Measurements from ENCODE around the gene DAZAP1. TPM values are rescaled to one million over a fixed set of nuclear protein-coding genes. Genes with fewer than 3 reads are reported as not detected.

Gene DAZAP1
- total RNA-seq, 1 donor = 40.9 TPM

DNA sequence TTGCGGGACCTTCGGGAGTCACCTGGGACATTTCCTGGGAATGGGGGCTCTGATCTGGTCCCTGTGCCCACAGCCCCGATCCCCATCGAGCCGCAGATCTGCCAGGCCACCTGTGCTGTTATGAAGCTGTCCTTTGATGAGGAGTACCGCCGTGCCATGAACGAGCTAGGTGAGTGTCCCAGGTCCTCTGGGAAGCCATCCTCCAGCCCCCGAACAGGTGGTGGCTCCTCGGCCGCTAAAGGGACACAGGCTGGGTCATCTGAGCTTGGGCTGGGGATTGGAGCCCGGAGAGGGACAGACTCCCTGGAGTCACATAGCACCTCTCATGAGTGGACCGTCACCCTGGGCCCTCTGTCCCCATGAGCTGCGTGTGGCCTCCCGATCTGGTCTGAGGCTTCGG, 50.5 kb downstream of the DAZAP1 start:
- Histone ChIP-seq H3K9me3 (ENCODE audit: low read depth, low read length) (no peaks in the 10 kb centered on the region), H3K4me2 (ENCODE audit: insufficient read depth, low read length) (no peak overlapping the region), H4K20me1 (ENCODE audit: insufficient read depth, low read length) (peaks cover 19% of the 10 kb centered on the region), H3K4me3 (ENCODE audit: insufficient read depth, low read length) (no peak overlapping the region), H2AFZ (ENCODE audit: low read length) (no peak overlapping the region), H3K27ac (ENCODE audit: low read depth, low read length) (no peak overlapping the region), H3K36me3 (ENCODE audit: insufficient read depth, low read length) (no peaks in the 10 kb centered on the region), H3K79me2 (ENCODE audit: insufficient read depth, low read length) (no peaks in the 10 kb centered on the region), H3K4me1 (ENCODE audit: insufficient read depth, low read length) (no peaks in the 10 kb centered on the region), H3K27me3 (ENCODE audit: insufficient read depth, low read length) (peaks cover 39% of the 10 kb centered on the region)
- no peak for DNase-seq (ENCODE audit: insufficient read length, low spot score, missing footprints)
- no peak for TF ChIP-seq CTCF (IDR thresholded peaks at IDR 0.05; ENCODE audit: extremely low read depth, low read depth, low read length)

GRCh38 chr19:1459479-1459878, 52.1 kb downstream of the DAZAP1 start:
- Histone ChIP-seq H3K4me1 (ENCODE audit: insufficient read depth, low read length) (no peaks in the 10 kb centered on the region), H3K9me3 (ENCODE audit: low read depth, low read length) (no peaks in the 10 kb centered on the region), H4K20me1 (ENCODE audit: insufficient read depth, low read length) (peaks cover 13% of the 10 kb centered on the region), H3K79me2 (ENCODE audit: insufficient read depth, low read length) (no peaks in the 10 kb centered on the region), H3K27ac (ENCODE audit: low read depth, low read length) (no peak overlapping the region), H3K27me3 (ENCODE audit: insufficient read depth, low read length) (peaks cover 25% of the 10 kb centered on the region), H3K4me2 (ENCODE audit: insufficient read depth, low read length) (no peak overlapping the region), H3K4me3 (ENCODE audit: insufficient read depth, low read length) (no peak overlapping the region), H3K36me3 (ENCODE audit: insufficient read depth, low read length) (no peaks in the 10 kb centered on the region), H2AFZ (ENCODE audit: low read length) (no peak overlapping the region)
- no peak for TF ChIP-seq CTCF (IDR thresholded peaks at IDR 0.05; ENCODE audit: extremely low read depth, low read depth, low read length)
- DNase-seq (ENCODE audit: insufficient read length, low spot score, missing footprints) = no peak

DNA sequence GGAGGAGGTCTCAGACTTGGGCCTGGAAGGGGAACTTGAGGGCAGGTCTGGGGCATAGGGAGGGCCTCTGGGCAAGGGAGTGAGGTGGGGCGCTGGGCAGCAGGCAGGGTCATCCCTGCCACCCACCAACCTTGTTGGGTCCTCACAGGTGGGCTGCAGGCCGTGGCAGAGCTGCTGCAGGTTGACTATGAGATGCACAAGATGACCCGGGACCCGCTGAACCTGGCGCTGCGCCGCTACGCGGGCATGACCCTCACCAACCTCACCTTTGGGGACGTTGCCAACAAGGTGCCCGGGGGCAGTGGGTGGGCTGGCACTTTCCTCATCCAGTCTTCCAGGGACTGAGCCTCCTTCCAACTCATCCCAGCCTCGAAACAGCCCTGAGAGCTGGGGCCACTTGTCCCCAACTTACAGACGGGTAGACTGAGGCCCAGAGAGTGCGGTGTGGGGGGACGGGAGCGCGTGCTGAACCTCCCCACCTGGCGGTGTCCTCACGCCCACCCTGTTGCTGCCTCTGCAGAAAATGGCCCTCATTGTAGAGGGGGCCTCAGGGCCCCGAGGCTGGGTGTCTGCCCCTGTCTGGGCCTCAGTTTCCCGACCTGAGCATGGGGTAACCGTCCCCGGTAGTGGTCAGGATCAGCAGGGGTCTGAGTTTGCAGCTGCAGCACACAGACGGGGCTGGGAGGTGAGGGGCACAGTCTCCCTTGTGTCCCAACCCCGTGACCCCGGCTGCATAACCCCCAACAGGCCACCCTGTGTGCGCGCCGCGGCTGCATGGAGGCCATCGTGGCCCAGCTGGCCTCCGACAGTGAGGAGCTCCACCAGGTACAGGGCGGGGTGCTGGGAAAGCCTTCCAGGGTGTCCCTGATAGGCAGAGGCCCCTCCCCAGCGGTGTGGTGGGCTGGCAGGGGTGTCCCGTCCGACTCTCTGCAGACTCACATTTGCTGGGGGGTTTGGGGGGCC, 52.9 kb downstream of the DAZAP1 start:
- H3K9me3 ChIP-seq (ENCODE audit: low read depth, low read length) = no peaks in the 10 kb centered on the region
- H3K79me2 ChIP-seq (ENCODE audit: insufficient read depth, low read length) = no peaks in the 10 kb centered on the region
- H3K27ac ChIP-seq (ENCODE audit: low read depth, low read length) = no peak overlapping the region
- no peaks in the 10 kb centered on the region for H3K36me3 ChIP-seq (ENCODE audit: insufficient read depth, low read length)
- no peak for TF ChIP-seq CTCF (IDR thresholded peaks at IDR 0.05; ENCODE audit: extremely low read depth, low read depth, low read length)
- H3K27me3 ChIP-seq (ENCODE audit: insufficient read depth, low read length) = peaks cover 21% of the 10 kb centered on the region
- no peak overlapping the region for H3K4me3 ChIP-seq (ENCODE audit: insufficient read depth, low read length)
- H4K20me1 ChIP-seq (ENCODE audit: insufficient read depth, low read length) = peaks cover 18% of the 10 kb centered on the region
- no peak overlapping the region for H3K4me2 ChIP-seq (ENCODE audit: insufficient read depth, low read length)
- DNase-seq (ENCODE audit: insufficient read length, low spot score, missing footprints) = no peak
- H3K4me1 ChIP-seq (ENCODE audit: insufficient read depth, low read length) = no peaks in the 10 kb centered on the region
- H2AFZ ChIP-seq (ENCODE audit: low read length) = no peak overlapping the region

DNA sequence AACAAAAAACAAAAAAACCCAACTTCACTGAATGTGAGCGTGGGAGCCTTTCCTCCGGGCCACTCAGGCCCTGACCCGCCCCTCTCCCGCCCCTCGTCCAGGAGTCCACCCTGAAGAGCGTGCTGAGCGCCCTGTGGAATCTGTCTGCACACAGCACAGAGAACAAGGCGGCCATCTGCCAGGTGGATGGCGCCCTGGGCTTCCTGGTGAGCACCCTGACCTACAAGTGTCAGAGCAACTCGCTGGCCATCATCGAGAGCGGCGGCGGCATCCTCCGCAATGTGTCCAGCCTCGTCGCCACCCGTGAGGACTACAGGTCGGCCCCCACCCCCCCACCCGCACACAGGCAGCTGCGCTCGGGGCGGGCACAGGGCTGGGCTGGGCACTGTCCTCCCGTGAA, 54.5 kb downstream of the DAZAP1 start:
- no peak for TF ChIP-seq CTCF (IDR thresholded peaks at IDR 0.05; ENCODE audit: extremely low read depth, low read depth, low read length)
- H3K4me3 ChIP-seq (ENCODE audit: insufficient read depth, low read length) = no peak overlapping the region
- H2AFZ ChIP-seq (ENCODE audit: low read length) = no peak overlapping the region
- H4K20me1 ChIP-seq (ENCODE audit: insufficient read depth, low read length) = peaks cover 27% of the 10 kb centered on the region
- H3K27ac ChIP-seq (ENCODE audit: low read depth, low read length) = no peak overlapping the region
- no peaks in the 10 kb centered on the region for H3K79me2 ChIP-seq (ENCODE audit: insufficient read depth, low read length)
- H3K9me3 ChIP-seq (ENCODE audit: low read depth, low read length) = no peaks in the 10 kb centered on the region
- no peaks in the 10 kb centered on the region for H3K4me1 ChIP-seq (ENCODE audit: insufficient read depth, low read length)
- no peak for DNase-seq (ENCODE audit: insufficient read length, low spot score, missing footprints)
- no peaks in the 10 kb centered on the region for H3K36me3 ChIP-seq (ENCODE audit: insufficient read depth, low read length)
- H3K27me3 ChIP-seq (ENCODE audit: insufficient read depth, low read length) = peaks cover 17% of the 10 kb centered on the region
- H3K4me2 ChIP-seq (ENCODE audit: insufficient read depth, low read length) = no peak overlapping the region

Measured in osteoblast (primary cell).